ENCODE measurements around the gene BMPER.

Gene BMPER

GRCh38 chr7:34036051-34036920, 130.9 kb downstream of the BMPER start:
- peak; percentile 7 for DNase-seq

- no peak for DNase-seq
These were observed 131.8 kb downstream of the BMPER start for GRCh38 chr7:34036972-34037792.

GRCh38 chr7:34038816-34039470, 133.6 kb downstream of the BMPER start:
- DNase-seq: no peak

DNA sequence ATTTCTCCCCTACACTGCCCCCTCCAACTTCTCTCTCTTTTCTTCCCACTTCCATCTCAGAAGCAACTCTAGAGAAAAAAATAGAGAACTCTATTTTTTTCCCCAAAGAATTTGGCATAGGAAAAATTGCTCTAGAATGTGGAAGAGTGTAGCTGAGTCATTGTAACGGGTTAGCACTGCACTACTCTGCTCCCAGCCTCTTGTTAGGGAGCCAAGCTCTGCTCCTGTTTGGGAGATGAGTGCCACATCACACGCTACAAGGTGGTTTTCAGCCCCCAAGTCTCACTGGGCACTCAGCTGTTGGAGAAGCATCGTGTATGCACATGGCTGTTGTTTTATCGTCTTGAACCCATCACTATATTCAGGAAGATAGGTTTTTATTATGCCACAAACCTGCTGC, 136.4 kb downstream of the BMPER start:
- no peak for DNase-seq

- no peak for DNase-seq
These were observed 137.1 kb downstream of the BMPER start for GRCh38 chr7:34042406-34042805.

- DNase-seq: no peak
These were observed 138.3 kb downstream of the BMPER start for GRCh38 chr7:34043461-34044305.

- DNase-seq: no peak
These were observed 138.9 kb downstream of the BMPER start for GRCh38 chr7:34044306-34044643.

- DNase-seq: no peak
These were observed 139.5 kb downstream of the BMPER start for GRCh38 chr7:34044734-34045353.

DNA sequence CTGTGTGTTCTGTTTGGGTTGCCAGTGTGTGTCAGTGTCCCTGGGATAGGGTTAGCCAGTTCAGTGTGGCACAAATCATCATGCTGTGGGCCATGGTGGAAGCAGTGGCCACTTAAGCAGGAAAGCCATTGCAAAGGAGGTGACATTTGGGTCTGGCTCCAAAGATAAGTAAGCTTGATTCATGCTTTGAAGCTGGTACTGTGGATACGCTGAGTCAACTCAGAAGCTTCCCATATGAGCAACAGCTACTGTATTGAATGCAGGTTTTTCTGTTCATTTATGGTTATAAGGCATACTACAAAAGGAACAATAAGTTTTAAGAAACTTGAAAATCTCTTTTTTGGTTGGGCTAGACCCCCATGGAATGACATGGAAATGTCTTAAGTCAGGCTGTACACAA, 143.1 kb downstream of the BMPER start:
- DNase-seq: no peak

DNA sequence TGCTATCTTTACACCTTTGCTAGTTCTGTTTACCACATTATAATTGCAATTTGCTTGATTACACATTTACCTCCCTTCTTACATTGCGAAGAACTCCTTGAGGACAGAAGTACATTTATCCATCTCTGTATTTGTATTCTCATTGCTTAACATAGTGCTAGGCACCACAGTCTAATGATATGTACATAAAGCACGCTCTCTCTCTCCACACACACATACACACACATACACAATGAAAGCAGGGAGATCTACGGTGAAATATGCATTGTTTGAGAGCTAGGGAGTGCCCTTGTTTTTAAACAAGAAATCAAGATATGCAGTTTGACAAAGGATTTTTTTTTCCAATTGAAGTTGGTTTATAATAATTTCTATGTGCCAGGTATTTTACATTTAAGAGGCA, 148.7 kb downstream of the BMPER start:
- no peak for DNase-seq

GRCh38 chr7:34057136-34057535, 151.8 kb downstream of the BMPER start:
- DNase-seq: no peak

DNA sequence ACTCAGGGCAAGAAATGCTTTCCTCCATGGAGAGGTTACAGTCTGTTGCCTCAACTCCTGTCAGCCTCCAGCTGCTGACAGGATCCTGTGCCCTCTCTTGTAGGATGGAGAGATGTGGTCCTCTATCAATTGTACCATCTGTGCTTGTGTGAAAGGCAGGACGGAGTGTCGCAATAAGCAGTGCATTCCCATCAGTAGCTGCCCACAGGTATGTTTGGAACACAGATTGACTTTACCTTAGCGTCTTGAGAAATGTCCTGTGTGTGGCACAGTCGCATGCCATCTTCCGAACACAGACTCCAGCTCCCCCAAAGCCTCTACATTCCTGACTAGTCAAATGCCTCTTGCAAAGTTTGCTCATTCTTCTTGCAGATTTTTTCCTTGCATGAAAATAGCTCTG, 152.6 kb downstream of the BMPER start:
- DNase-seq: no peak

- no peak for DNase-seq
These were observed 153.4 kb downstream of the BMPER start for GRCh38 chr7:34058801-34059135.

DNA sequence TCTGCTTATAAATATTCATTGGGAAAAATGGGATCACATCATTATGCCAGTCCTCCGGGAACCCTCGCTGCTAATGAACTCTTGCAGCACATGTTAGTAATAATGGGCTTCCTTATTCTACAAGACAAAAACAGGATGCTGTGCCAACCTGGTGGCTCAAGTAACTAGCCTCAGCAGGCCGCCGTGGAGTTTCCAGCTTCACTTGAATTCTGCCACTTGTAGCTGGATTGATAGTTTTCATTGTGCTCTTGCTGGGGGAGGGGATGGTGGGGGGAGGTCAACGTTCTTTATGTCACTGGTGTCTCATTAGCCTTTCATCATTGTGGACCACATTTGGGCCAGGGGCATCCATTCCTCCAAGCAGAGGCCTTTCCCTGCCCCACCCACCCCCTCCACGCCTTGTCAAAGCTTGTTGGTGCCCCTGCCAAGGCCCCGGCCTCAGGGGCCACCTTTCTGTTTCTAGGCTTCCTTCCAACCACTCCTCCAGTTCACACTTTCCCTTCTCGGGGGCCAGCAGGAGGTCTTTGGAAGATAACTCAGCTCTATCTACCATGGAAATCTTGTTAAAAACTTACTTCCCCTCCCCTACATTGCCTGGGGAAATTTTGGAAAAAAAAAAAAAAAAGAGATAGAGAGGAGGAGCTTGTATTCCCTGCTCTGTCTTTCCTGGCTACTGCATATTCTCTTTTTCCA, 153.9 kb downstream of the BMPER start:
- no peak for DNase-seq

DNA sequence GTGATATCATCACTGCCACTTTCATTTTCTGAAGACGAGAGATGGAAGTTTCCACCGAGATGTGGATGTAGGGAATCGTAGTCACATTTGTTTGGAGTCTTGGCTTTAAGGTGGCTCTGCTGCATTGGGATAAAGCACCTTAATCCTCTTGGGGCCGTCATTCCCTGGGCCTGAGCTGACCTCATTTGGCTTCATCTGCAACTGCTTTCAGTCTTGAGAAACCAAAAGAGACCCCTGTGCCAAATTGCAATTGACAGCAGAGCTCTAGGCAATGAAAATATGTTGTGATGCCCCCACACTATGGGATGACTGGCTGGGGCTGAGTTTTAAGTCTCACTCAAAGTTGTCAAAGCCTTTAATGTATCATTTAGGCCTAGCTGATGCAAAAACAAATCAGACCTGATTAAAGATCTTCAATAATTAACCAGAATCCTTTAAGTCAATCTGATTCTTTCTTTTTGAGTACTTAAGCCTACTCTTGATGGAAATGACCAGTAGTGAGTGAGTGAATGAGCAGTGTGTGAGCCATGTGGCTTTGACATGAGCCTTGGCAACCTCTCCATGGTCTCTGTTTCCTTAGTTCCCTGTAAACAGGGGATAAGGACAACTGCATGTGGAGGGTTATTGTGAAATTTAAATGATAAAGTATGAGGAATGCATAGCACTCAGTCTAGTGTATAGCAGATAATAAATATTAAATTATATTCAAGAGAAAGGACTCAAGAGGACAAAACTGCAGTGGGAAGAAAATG, 155.0 kb downstream of the BMPER start:
- no peak for DNase-seq

- DNase-seq: no peak
These were observed 155.8 kb downstream of the BMPER start for GRCh38 chr7:34061149-34061548.

GRCh38 chr7:34062341-34062740, 157.0 kb downstream of the BMPER start:
- no peak for DNase-seq

GRCh38 chr7:34062826-34063225, 157.5 kb downstream of the BMPER start:
- DNase-seq: no peak

DNA sequence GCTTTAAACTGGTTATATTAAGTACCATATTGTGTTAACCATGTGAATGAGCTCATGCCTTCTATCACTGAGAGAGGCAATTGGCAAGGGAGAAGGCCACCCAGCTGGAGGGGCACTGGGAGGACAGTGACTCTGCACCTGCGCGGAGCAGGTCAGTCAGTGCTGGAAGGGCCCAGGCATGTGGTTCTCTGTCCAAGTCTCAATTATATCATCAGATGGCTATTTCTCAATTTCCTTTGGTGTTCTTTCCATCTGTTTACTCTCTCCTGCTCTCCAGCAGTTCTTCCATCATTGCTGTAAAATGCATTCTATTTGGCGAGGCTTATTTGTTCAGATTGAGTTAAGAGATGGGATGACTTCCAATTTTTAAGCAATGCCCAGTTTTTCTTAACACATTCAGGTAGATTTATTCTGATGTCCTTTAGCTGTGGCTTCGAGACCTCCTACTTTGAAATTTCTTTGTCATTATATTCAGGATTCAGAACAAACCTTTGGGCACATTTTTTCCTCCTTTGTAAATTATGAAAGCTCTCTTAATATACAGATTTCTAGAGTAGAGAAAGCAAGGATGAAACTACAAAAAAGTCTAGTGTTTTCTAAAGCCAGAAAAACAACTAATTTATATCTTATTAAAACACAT, 159.3 kb downstream of the BMPER start:
- DNase-seq: no peak

- DNase-seq: no peak
These were observed 161.1 kb downstream of the BMPER start for GRCh38 chr7:34066411-34066810.

Measured in RPMI8226 (cell line).